ENCODE results near the gene CTBS.
"Not testable (repeated sequence)": the region's sequence is repeated elsewhere in the genome, so short reads cannot be mapped to it uniquely, and the experiment has no call there.

The CTBS gene

GRCh38 chr1:84583648-84584047 lies 9.4 kb upstream of the CTBS start:
- no peak for DNase-seq

- DNase-seq: no peak
These were observed 8.8 kb upstream of the CTBS start for GRCh38 chr1:84582802-84583587.

GRCh38 chr1:84581648-84582047 lies 7.4 kb upstream of the CTBS start:
- DNase-seq: no peak

- no peak for DNase-seq
These were observed 696 bp upstream of the CTBS start for GRCh38 chr1:84574936-84575335.

GRCh38 chr1:84573481-84573966 lies 716 bp downstream of the CTBS start:
- no peak for DNase-seq

GRCh38 chr1:84571150-84571535 lies 3.1 kb downstream of the CTBS start:
- DNase-seq: no peak

- DNase-seq: no peak
These were observed 3.6 kb downstream of the CTBS start for GRCh38 chr1:84570436-84571149.

- no peak for DNase-seq
These were observed 5.0 kb downstream of the CTBS start for GRCh38 chr1:84569216-84569615.

GRCh38 chr1:84550826-84551225 lies 23.4 kb downstream of the CTBS start:
- DNase-seq: peak in 1 of 2 experiments; percentile 11

- no peak for DNase-seq
These were observed 32.6 kb downstream of the CTBS start for GRCh38 chr1:84541679-84542078.

GRCh38 chr1:84540759-84541158 lies 33.5 kb downstream of the CTBS start:
- no peak for DNase-seq

- no peak for DNase-seq
These were observed 34.3 kb downstream of the CTBS start for GRCh38 chr1:84539972-84540371.

GRCh38 chr1:84538599-84538998 lies 35.6 kb downstream of the CTBS start:
- DNase-seq: no peak

GRCh38 chr1:84525779-84526178 lies 48.5 kb downstream of the CTBS start:
- DNase-seq: peak; percentile 10 to 15

- no peak for DNase-seq
These were observed 49.6 kb downstream of the CTBS start for GRCh38 chr1:84524590-84524989.

- no peak for DNase-seq
These were observed 63.6 kb downstream of the CTBS start for GRCh38 chr1:84510668-84511067.

GRCh38 chr1:84510165-84510564 lies 64.1 kb downstream of the CTBS start:
- no peak for DNase-seq

- DNase-seq: no peak
These were observed 65.2 kb downstream of the CTBS start for GRCh38 chr1:84509029-84509428.

GRCh38 chr1:84508510-84508909 lies 65.7 kb downstream of the CTBS start:
- no peak for DNase-seq

GRCh38 chr1:84507887-84508286 lies 66.4 kb downstream of the CTBS start:
- DNase-seq: not testable (repeated sequence)

GRCh38 chr1:84506729-84507453 lies 67.3 kb downstream of the CTBS start:
- no peak for DNase-seq

- DNase-seq: peak; percentile 85 to 89
These were observed 68.1 kb downstream of the CTBS start, which contains the start of the genes GNG5 and SPATA1 for GRCh38 chr1:84506002-84506728. Gene GNG5 (minus strand): TSS chr1:84506581. CDS start chr1:84506091, 490 bp downstream. Gene SPATA1 (plus strand): TSS chr1:84506386. CDS start chr1:84516360, 9,974 bp downstream.

Measured in NCI-H1930 (cell line).